ENCODE results near the gene SLC5A5. TPM values are rescaled to one million over a fixed set of nuclear protein-coding genes. Genes with fewer than 3 reads are reported as not detected.

Gene SLC5A5
- total RNA-seq, 4 donors from 2014 or later = not detected

DNA sequence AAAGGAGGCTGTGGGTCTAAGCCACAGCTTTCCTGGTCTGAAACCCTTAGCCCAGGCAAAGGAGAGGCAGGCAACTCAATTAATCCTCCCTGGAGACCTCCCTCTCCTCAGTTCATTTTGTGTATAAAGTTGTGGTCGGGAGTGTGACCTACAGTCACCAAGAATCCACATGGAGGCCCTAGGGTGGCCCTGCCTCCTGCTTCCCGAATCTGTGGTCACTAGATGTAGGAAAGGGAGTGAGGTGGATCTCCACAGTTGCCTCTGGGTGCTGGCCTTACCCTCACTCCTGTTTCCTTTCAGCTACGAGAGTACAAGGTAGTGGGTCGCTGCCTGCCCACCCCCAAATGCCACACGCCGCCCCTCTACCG, 10.8 kb upstream of the SLC5A5 start:
- peak overlapping the region; percentile 94 for H3K4me3 ChIP-seq
- no peak for DNase-seq (ENCODE audit: low spot score in 2 of 2)
- peaks cover 46% of the 10 kb centered on the region for H3K36me3 ChIP-seq
- 40% methylated on average over 7 of the region's 7 CpGs for WGBS
- TF ChIP-seq POLR2AphosphoS5 (IDR thresholded peaks at IDR 0.05) (no peak), POLR2A (IDR thresholded peaks at IDR 0.05) (no peak), EP300 (IDR thresholded peaks at IDR 0.05) (no peak)
- TF ChIP-seq, protein P1, sequence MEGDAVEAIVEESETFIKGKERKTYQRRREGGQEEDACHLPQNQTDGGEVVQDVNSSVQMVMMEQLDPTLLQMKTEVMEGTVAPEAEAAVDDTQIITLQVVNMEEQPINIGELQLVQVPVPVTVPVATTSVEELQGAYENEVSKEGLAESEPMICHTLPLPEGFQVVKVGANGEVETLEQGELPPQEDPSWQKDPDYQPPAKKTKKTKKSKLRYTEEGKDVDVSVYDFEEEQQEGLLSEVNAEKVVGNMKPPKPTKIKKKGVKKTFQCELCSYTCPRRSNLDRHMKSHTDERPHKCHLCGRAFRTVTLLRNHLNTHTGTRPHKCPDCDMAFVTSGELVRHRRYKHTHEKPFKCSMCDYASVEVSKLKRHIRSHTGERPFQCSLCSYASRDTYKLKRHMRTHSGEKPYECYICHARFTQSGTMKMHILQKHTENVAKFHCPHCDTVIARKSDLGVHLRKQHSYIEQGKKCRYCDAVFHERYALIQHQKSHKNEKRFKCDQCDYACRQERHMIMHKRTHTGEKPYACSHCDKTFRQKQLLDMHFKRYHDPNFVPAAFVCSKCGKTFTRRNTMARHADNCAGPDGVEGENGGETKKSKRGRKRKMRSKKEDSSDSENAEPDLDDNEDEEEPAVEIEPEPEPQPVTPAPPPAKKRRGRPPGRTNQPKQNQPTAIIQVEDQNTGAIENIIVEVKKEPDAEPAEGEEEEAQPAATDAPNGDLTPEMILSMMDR (IDR thresholded peaks at IDR 0.05) = no peak
- peaks cover 32% of the 10 kb centered on the region for H3K4me1 ChIP-seq
- no peaks in the 10 kb centered on the region for H3K27me3 ChIP-seq
- peak overlapping the region; percentile 89 for H3K27ac ChIP-seq
- no peaks in the 10 kb centered on the region for H3K9me3 ChIP-seq

DNA sequence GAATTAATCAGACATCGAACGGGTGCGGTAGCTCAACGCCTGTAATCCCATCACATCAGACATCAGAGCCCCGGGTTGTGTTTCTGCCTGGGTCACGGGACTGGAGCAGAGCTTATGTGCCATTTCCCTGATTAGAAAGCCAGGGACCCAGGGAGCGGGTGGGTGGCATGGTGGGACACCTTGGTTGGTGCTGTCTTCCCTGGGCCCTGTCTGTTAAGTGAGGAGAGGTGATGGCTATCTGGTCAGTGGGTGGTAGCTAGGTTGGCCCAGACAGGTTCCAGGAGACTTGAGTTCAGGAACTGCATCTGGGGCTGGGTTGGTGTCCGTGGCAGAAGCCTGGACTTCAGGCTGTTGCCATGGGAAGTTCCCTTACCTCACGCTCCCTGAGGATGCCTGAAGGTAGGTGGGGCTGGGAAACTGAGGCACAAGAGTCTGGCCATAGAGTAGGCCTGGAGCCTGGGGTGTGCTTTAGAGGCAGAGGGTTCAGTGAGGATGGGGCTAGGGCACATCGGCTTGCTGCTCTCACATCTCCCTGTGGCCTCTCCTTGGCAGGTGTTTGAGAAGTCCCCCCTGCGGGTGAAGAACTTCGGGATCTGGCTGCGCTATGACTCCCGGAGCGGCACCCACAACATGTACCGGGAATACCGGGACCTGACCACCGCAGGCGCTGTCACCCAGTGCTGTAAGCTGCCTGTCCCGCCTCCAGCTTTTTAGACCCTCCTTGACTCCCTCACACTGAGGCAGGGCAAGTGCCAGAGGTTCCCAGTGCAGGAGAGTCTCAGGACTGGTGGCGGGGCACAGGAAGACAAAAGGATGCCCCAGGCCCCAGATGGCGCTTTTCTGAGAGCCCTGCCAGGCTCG, 10.0 kb upstream of the SLC5A5 start:
- no peak for TF ChIP-seq EP300 (IDR thresholded peaks at IDR 0.05)
- TF ChIP-seq, protein P1 (IDR thresholded peaks at IDR 0.05) = no peak
- no peak for TF ChIP-seq POLR2A (IDR thresholded peaks at IDR 0.05)
- no peak for TF ChIP-seq POLR2AphosphoS5 (IDR thresholded peaks at IDR 0.05)
- Histone ChIP-seq H3K36me3 (peaks cover 46% of the 10 kb centered on the region), H3K4me1 (peaks cover 32% of the 10 kb centered on the region), H3K27me3 (no peaks in the 10 kb centered on the region), H3K4me3 (peak overlapping the region; percentile 94), H3K9me3 (no peaks in the 10 kb centered on the region), H3K27ac (no peak overlapping the region)
- no peak for DNase-seq (ENCODE audit: low spot score in 2 of 2)
- WGBS = 65% methylated on average over 11 of the region's 23 CpGs

DNA sequence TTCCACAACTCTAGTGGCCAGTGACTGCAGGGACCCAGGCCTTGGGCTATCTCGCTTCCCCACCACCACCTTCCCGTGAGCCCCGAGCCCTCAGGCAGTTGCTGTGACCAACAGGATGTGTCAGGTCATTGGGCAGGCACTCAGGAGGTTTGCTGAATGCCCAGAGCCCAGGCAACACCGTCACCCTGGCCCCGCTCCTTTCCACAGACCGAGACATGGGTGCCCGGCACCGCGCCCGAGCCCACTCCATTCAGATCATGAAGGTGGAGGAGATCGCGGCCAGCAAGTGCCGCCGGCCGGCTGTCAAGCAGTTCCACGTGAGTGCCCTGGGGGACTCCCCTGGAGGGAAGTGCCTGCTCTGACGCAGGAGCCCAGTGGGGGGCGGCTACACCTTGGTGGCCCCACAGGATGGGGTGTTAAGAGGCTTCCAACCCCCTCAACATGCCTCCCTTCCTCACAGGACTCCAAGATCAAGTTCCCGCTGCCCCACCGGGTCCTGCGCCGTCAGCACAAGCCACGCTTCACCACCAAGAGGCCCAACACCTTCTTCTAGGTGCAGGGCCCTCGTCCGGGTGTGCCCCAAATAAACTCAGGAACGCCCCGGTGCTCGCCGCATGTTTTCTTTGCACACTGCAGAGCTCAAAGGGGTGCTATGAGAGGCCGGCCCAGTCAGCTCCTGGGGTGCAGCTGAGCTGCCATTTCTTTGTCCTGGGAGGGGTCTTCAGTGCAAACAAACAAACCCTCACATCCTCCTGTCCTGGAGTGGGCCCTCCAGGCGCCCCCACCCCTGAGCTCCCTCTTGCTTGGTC, 8.8 kb upstream of the SLC5A5 start:
- no peak overlapping the region for H3K27ac ChIP-seq
- no peak for TF ChIP-seq EP300 (IDR thresholded peaks at IDR 0.05)
- no peak for TF ChIP-seq POLR2A (IDR thresholded peaks at IDR 0.05)
- TF ChIP-seq, protein P1 (IDR thresholded peaks at IDR 0.05) = no peak
- no peak for TF ChIP-seq POLR2AphosphoS5 (IDR thresholded peaks at IDR 0.05)
- no peaks in the 10 kb centered on the region for H3K9me3 ChIP-seq
- peaks cover 32% of the 10 kb centered on the region for H3K4me1 ChIP-seq
- H3K36me3 ChIP-seq = peaks cover 46% of the 10 kb centered on the region
- 75% methylated on average over 12 of the region's 31 CpGs for WGBS
- no peak for DNase-seq (ENCODE audit: low spot score in 2 of 2)
- H3K27me3 ChIP-seq = no peaks in the 10 kb centered on the region
- H3K4me3 ChIP-seq = no peak overlapping the region

DNA sequence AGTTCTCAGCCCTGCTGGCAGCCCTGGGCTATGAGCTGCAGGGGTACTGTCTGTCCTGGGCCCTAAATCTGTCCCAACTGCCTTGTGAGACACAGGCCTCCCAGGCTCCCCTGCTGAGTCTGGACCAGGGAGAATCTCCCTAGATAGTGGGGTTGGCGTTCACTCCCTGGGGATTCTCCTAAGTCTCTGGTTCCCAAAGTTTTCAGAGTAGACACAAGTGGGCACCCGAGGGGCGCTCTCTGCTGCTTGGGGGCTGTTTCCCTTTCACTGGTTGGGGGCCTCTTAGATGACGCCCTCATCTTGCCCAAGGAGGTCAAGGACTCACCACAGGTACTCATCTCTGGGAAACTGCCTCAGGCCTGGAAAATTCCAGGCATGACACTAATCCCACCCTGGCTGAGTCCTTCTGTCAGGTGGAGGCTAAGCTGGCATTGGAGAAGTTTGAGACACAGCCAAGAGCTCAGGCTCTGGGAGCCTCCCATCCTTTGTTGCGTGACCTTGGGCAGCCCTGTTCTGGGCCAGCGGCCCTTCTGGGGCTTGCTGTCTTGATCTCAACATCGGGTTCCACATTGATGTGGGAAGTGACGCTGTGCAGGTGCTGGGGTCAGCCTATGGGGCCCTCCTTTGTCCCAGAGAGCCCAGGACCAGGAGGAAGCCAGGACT, 8.1 kb upstream of the SLC5A5 start:
- Histone ChIP-seq H3K4me1 (peaks cover 32% of the 10 kb centered on the region), H3K4me3 (no peak overlapping the region), H3K27ac (peak overlapping the region; percentile 26), H3K36me3 (peaks cover 46% of the 10 kb centered on the region), H3K9me3 (no peaks in the 10 kb centered on the region), H3K27me3 (no peaks in the 10 kb centered on the region)
- no peak for DNase-seq (ENCODE audit: low spot score in 2 of 2)
- TF ChIP-seq POLR2AphosphoS5 (IDR thresholded peaks at IDR 0.05) (no peak), POLR2A (IDR thresholded peaks at IDR 0.05) (no peak), EP300 (IDR thresholded peaks at IDR 0.05) (no peak)
- TF ChIP-seq, protein P1 (IDR thresholded peaks at IDR 0.05) = no peak
- 71% methylated on average over 8 of the region's 8 CpGs for WGBS

Data from suprapubic skin (tissue), 4 donors.